ENCODE results near the gene RERGL. TPM values are rescaled to one million over a fixed set of nuclear protein-coding genes. Genes with fewer than 3 reads are reported as not detected.

Gene RERGL, protein sequence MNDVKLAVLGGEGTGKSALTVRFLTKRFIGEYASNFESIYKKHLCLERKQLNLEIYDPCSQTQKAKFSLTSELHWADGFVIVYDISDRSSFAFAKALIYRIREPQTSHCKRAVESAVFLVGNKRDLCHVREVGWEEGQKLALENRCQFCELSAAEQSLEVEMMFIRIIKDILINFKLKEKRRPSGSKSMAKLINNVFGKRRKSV
- total RNA-seq, result not detected in 2 replicates

DNA sequence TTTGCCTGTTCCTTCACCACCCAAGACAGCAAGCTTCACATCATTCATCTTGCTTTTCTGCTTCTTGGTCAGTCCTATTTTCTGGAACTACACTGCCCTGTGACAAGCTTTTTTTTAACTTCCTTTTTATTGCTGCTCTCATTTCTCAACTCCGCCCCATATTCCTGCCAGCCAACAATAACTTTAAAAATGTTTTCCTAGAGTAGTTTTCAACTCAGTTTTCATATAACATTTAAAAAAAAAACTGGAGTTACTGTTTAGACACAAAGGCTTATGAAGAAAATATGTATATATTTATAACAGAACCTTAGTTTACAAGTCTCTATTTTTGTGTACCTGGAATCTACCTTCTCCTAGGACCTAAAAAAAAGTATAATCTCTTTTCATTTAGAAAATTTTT, at the start of gene RERGL:
Gene RERGL, minus strand, starts transcription at position 101 of the 400 bp plus-strand sequence. Its CDS starts 53 bp downstream, at position 48.
- no peaks in the 10 kb centered on the region for H3K36me3 Mint-ChIP-seq (ENCODE audit: low read depth)
- no peaks in the 10 kb centered on the region for H3K9me3 Mint-ChIP-seq
- H3K4me1 Mint-ChIP-seq, result no peaks in the 10 kb centered on the region
- DNase-seq, result no peak
- no peaks in the 10 kb centered on the region for H3K27me3 Mint-ChIP-seq
- intact Hi-C loops (cut with micrococcal nuclease), result no loop called here
- no peak within 1 kb of the TSS for H3K4me3 Mint-ChIP-seq
- no peak within 1 kb of the TSS for H3K27ac Mint-ChIP-seq

DNA sequence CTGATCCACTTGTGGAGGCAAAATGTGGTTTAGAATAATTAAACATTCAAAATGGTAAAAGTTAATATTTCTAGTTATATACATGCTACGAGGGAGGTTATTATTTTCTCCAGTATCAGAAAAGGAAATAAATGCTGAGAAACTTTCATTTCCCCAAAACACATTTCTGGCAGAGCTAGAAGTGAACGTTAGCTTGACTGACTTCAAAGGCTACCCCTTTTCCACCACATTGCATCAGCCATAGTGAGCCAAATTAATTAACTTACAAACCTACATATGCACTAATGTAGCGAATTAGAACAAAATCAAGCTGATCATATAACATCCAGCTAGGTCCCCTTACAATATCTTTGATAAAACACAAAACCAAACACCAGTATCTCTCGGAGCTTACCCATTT, 49.3 kb upstream of the RERGL start:
- H3K4me1 Mint-ChIP-seq, result no peaks in the 10 kb centered on the region
- H3K4me3 Mint-ChIP-seq, result no peak overlapping the region
- no peaks in the 10 kb centered on the region for H3K9me3 Mint-ChIP-seq
- no peak for DNase-seq
- no peak overlapping the region for H3K27ac Mint-ChIP-seq
- no peaks in the 10 kb centered on the region for H3K36me3 Mint-ChIP-seq (ENCODE audit: low read depth)
- no peaks in the 10 kb centered on the region for H3K27me3 Mint-ChIP-seq
- intact Hi-C loops (cut with micrococcal nuclease), result no loop called here

DNA sequence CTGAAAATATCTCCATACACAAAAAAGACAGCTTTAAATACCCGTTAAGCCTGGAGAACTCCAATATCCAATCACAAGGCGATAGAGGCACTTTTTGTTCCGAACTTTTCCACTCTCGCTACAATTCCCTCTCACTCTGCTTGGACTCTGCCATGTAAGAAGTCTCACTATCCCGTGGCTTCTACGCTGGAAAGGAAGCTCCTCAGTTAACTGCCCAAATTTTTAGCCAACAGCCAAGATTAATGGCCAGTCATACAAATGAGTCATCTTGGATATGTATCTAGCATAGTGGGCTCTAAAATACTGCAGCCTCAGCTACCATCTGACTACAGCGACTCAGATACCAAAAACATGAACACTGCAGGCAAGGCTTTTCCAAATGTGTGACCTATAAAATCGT, 45.5 kb upstream of the RERGL start:
- H3K27ac Mint-ChIP-seq, result no peak overlapping the region
- no peaks in the 10 kb centered on the region for H3K27me3 Mint-ChIP-seq
- no peaks in the 10 kb centered on the region for H3K4me1 Mint-ChIP-seq
- no peaks in the 10 kb centered on the region for H3K36me3 Mint-ChIP-seq (ENCODE audit: low read depth)
- DNase-seq, result no peak
- no peak overlapping the region for H3K4me3 Mint-ChIP-seq
- no peaks in the 10 kb centered on the region for H3K9me3 Mint-ChIP-seq
- intact Hi-C loops (cut with micrococcal nuclease), result no loop called here

DNA sequence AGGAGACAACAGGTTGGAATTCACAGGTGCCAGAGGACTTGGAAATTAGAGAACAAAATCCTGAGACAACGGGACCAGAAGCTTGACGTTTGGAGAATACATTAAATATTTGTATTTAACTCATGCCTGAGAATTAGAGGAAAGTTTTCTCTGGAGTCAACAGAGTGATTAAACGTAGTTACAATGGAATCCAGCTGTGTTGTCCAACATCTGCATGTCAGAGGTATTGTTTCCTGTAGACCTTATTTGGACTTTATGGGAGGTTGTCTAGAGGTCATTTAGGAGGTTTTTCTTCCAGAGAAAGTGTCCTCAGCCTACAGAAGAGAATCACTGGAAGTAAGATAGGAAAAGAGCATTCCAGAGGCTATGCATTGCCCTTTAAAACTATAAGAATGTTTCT, 45.1 kb upstream of the RERGL start:
- no peaks in the 10 kb centered on the region for H3K4me1 Mint-ChIP-seq
- intact Hi-C loops (cut with micrococcal nuclease), result no loop called here
- no peaks in the 10 kb centered on the region for H3K27me3 Mint-ChIP-seq
- no peak overlapping the region for H3K27ac Mint-ChIP-seq
- DNase-seq, result no peak
- H3K36me3 Mint-ChIP-seq (ENCODE audit: low read depth), result no peaks in the 10 kb centered on the region
- no peak overlapping the region for H3K4me3 Mint-ChIP-seq
- H3K9me3 Mint-ChIP-seq, result no peaks in the 10 kb centered on the region

DNA sequence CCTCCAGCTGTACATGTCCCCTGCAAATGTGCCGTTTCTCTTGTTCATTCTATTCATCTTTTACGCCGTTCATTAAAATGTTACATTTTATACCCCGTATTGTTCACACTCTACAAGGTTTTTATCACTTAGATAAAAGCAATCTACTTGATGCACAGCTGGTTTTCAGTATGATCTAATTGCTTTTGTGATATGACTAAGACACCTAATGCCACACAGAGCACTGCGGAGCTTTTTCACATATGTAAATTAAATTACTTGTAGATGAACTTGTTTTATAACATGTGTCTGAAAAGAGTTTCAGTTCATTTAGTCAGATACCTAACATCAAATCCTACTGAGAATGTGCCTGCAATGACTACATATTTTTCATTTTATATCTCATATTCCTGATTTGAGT, 40.9 kb upstream of the RERGL start:
- H3K4me3 Mint-ChIP-seq, result no peak overlapping the region
- no peaks in the 10 kb centered on the region for H3K4me1 Mint-ChIP-seq
- peaks cover 10% of the 10 kb centered on the region for H3K9me3 Mint-ChIP-seq
- H3K36me3 Mint-ChIP-seq (ENCODE audit: low read depth), result no peaks in the 10 kb centered on the region
- intact Hi-C loops (cut with micrococcal nuclease), result no loop called here
- no peak overlapping the region for H3K27ac Mint-ChIP-seq
- H3K27me3 Mint-ChIP-seq, result no peaks in the 10 kb centered on the region
- no peak for DNase-seq

DNA sequence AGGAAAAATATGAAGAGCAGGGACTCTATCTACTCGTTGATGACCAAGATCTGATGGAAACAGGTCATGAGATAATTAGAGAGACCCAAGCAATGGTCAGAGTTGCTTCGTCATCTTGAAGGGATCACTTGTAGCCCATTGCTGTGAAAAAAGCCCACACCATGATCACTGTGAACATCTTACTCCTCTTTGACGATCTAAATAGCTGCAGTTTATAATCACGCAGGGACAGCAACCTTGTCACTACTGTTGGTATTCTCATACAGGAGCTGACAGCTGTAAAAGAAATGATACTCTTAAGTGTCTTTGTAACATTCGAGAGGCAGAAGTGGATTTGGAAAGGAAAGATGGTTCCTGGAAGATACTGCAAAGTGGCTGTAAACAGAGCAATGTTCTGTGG, 33.7 kb upstream of the RERGL start:
- intact Hi-C loops (cut with micrococcal nuclease), result no loop called here
- H3K27ac Mint-ChIP-seq, result no peak overlapping the region
- H3K36me3 Mint-ChIP-seq (ENCODE audit: low read depth), result no peaks in the 10 kb centered on the region
- H3K27me3 Mint-ChIP-seq, result no peaks in the 10 kb centered on the region
- no peak overlapping the region for H3K4me3 Mint-ChIP-seq
- no peak for DNase-seq
- peaks cover 10% of the 10 kb centered on the region for H3K9me3 Mint-ChIP-seq
- no peaks in the 10 kb centered on the region for H3K4me1 Mint-ChIP-seq

DNA sequence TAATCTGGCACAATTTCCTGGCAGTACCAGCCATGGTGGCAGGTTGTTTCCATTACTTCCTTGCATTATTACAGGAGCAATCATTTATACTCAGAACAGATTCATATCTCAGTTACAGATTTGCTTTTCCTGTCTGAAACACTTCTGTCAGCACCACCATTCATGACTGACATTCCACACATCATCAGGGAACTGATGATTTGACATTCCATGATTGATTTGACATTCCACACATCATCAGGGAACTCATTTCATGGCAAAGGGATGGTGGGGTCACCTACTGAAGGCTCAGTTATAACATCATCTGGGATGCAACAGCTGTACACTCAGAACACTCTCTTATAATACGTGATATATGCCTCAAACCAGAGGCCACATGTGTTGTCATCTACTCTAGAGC, 30.9 kb upstream of the RERGL start:
- no peak for DNase-seq
- H3K9me3 Mint-ChIP-seq, result no peaks in the 10 kb centered on the region
- no peak overlapping the region for H3K4me3 Mint-ChIP-seq
- no peaks in the 10 kb centered on the region for H3K4me1 Mint-ChIP-seq
- no peak overlapping the region for H3K27ac Mint-ChIP-seq
- no peaks in the 10 kb centered on the region for H3K36me3 Mint-ChIP-seq (ENCODE audit: low read depth)
- H3K27me3 Mint-ChIP-seq, result no peaks in the 10 kb centered on the region
- intact Hi-C loops (cut with micrococcal nuclease), result no loop called here

DNA sequence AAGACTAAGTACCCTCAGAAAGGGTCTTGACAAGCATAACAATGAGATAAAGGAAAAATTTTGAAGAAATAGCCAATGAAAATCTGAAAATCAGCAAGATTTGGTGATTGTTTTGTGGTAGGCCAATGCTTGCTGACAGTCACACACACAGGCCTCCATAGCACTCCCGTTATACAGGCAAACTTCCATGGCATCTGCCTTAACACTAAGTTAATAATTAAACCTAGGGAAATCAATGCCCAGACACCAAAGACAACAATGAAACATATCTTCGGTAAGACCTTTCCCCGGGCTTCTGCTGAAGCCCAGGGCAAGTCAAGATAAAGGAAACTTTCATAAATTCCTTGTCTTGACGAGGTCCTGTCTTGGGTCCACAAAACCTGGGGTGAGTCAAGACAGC, 18.6 kb upstream of the RERGL start:
- Mint-ChIP-seq H3K36me3 (ENCODE audit: low read depth) (no peaks in the 10 kb centered on the region), H3K4me1 (no peaks in the 10 kb centered on the region), H3K9me3 (peaks cover 4% of the 10 kb centered on the region), H3K4me3 (no peak overlapping the region), H3K27me3 (no peaks in the 10 kb centered on the region), H3K27ac (no peak overlapping the region)
- intact Hi-C loops (cut with micrococcal nuclease), result no loop called here
- no peak for DNase-seq

DNA sequence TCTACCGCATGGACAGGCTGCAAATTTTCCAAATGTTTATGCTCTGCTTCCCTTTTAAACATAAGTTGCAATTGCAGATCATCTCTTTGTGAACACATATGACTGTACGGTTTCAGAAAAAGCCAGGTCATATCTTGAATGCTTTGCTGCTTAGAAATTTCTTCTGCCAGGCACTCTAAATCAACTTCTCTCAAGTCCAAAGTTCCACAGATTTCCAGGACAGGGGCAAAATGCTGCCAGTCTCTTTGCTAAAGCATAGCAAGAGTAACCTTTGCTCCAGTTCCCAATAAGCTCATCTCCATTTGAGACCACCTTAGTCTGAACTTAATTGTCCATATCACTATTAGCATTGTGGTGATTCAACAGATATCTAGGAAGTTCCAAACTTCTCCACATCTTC, 13.6 kb upstream of the RERGL start:
- intact Hi-C loops (cut with micrococcal nuclease), result no loop called here
- peaks cover 7% of the 10 kb centered on the region for H3K9me3 Mint-ChIP-seq
- H3K36me3 Mint-ChIP-seq (ENCODE audit: low read depth), result no peaks in the 10 kb centered on the region
- H3K27me3 Mint-ChIP-seq, result no peaks in the 10 kb centered on the region
- no peaks in the 10 kb centered on the region for H3K4me1 Mint-ChIP-seq
- no peak for DNase-seq
- no peak overlapping the region for H3K4me3 Mint-ChIP-seq
- H3K27ac Mint-ChIP-seq, result no peak overlapping the region

DNA sequence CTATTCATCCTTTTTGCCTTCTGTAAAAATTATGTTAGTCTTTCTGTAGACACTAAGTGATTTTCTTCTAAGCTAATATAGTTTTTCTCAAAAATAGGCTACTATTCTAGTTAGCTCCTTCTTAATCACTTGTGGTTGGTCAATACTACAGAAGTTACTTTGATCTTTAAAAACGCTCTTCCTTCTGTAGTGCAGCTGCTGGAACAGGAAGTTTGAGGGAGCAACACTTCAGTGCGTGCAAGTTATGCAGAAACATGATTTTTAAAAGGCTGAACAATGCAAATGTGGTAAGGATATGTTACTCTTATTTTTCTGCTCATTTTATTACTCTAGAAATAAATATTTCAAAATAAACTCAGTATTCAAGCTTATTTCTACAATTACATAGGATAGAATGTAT, 11.1 kb upstream of the RERGL start:
- peaks cover 7% of the 10 kb centered on the region for H3K9me3 Mint-ChIP-seq
- intact Hi-C loops (cut with micrococcal nuclease), result no loop called here
- no peak for DNase-seq
- no peak overlapping the region for H3K27ac Mint-ChIP-seq
- H3K4me3 Mint-ChIP-seq, result no peak overlapping the region
- H3K36me3 Mint-ChIP-seq (ENCODE audit: low read depth), result no peaks in the 10 kb centered on the region
- H3K4me1 Mint-ChIP-seq, result no peaks in the 10 kb centered on the region
- H3K27me3 Mint-ChIP-seq, result no peaks in the 10 kb centered on the region

DNA sequence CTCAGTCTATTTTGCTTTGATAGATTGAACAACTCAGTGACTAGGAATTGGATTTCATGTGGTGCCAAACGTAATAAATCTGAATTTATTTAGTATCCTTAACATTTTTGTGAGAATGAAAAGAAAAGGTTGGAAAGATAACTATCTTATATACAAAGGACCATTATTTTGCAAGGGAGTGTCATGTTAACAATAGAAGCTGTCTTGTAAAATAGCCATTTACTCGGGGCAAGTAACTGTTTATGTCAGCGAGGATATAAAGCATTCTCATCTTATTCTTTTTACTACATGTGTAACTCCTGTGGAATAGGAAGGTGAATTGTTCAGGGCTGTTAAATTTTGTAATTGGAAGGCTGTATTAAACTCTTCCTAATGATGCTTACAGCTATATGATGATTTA, 5.9 kb downstream of the RERGL start:
- DNase-seq, result no peak
- no peak overlapping the region for H3K27ac Mint-ChIP-seq
- H3K4me1 Mint-ChIP-seq, result no peaks in the 10 kb centered on the region
- H3K36me3 Mint-ChIP-seq (ENCODE audit: low read depth), result no peaks in the 10 kb centered on the region
- no peaks in the 10 kb centered on the region for H3K9me3 Mint-ChIP-seq
- no peak overlapping the region for H3K4me3 Mint-ChIP-seq
- no peaks in the 10 kb centered on the region for H3K27me3 Mint-ChIP-seq
- intact Hi-C loops (cut with micrococcal nuclease), result no loop called here

DNA sequence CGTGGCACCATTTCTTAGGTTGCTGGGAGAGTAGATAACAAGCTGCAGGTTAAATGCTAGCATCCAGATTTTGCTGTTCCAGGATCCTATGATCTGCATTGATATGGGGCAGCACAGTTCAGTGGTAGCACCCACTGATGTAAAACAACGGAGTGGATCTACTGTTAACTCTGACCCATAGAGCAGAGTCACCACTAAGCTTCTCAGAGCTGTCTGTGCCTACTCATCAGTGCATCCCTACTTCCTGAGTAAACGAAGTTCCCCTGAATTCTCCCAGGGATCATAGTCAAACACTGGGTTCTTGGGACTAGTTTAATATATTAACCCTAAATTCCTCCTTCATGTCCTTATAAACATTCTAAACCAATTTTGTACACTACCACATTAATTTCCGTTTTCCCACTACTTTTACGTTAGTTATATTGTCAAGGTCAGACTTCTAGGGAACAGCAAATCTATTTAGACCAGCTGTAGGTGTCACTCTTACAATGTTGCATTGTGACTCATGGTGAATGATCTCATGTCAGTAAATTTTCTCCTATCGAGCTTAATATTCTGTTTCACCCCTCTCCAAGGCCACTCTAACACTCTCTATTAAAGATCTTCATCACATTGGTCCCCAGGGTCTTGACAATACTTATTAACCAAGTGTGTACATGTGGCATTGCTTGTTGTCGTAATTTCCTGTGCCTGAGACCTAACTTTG, 10.3 kb downstream of the RERGL start:
- intact Hi-C loops (cut with micrococcal nuclease), result no loop called here
- Mint-ChIP-seq H3K27ac (no peak overlapping the region), H3K9me3 (no peaks in the 10 kb centered on the region), H3K4me1 (no peaks in the 10 kb centered on the region), H3K4me3 (no peak overlapping the region), H3K36me3 (ENCODE audit: low read depth) (no peaks in the 10 kb centered on the region), H3K27me3 (no peaks in the 10 kb centered on the region)
- DNase-seq, result no peak

DNA sequence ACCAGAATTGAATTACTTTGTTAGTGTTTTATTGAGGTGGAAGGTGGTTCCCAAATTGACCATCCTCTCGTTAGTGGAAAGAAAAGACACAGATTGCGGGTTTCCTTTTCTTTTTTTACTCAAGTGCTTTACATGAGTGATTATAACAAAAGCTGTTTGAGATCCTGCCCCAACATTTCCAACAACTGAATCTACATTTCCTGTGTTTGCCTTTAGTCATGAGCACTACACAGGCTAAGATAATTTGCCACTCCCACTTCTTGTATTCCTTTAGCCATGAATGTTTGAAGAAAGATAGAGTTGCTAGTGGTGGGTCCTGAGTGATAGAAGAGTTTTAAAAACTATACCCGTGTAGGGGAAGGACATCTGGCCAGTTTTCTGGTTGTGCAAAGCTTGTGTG, 16.0 kb downstream of the RERGL start:
- peaks cover 3% of the 10 kb centered on the region for H3K9me3 Mint-ChIP-seq
- intact Hi-C loops (cut with micrococcal nuclease), result no loop called here
- no peaks in the 10 kb centered on the region for H3K4me1 Mint-ChIP-seq
- no peak for DNase-seq
- no peak overlapping the region for H3K4me3 Mint-ChIP-seq
- no peak overlapping the region for H3K27ac Mint-ChIP-seq
- no peaks in the 10 kb centered on the region for H3K27me3 Mint-ChIP-seq
- no peaks in the 10 kb centered on the region for H3K36me3 Mint-ChIP-seq (ENCODE audit: low read depth)

DNA sequence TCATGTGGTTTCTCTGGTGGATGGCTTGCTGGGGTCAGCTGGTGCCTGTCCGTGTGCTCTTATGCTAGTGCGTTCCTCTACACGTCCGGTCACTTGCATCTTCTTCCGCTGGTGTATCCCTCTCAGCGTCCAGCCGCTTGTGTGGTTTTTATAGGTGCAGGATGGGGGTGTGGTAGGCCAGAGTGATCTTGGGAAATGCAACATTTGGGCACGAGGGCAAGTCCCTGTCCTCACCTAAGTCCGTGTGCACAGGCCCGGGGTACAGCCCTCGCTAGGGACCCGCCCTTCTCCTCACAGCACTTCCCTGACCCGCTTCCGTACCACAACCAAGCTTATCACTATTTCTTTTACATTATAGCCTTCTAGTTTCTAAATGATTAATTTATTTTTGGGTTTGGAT, 17.3 kb downstream of the RERGL start:
- Mint-ChIP-seq H3K4me1 (no peaks in the 10 kb centered on the region), H3K4me3 (no peak overlapping the region), H3K36me3 (ENCODE audit: low read depth) (no peaks in the 10 kb centered on the region), H3K27ac (no peak overlapping the region), H3K9me3 (peaks cover 3% of the 10 kb centered on the region), H3K27me3 (no peaks in the 10 kb centered on the region)
- intact Hi-C loops (cut with micrococcal nuclease), result no loop called here
- DNase-seq, result no peak

DNA sequence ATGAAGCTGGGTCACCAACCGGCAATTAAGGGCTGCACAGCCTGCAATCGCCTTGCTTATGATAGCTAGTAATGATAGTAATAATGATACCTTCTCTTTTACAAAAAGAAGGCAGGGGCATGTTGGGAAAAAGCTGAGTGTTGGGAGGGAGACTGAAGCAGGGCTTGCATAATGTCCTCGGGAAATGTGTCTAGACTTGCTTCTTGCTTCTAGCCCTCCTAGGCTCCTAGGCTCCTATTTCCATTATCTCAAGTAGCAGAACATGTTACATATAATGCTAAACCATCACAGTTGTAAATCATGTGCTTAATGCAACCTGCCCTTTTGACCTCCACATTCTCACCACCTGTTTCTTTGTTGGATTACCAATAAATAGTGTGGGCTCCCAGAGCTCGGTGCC, 18.7 kb downstream of the RERGL start:
- Mint-ChIP-seq H3K9me3 (peaks cover 12% of the 10 kb centered on the region), H3K36me3 (ENCODE audit: low read depth) (no peaks in the 10 kb centered on the region), H3K4me3 (no peak overlapping the region), H3K27me3 (no peaks in the 10 kb centered on the region), H3K27ac (no peak overlapping the region), H3K4me1 (no peaks in the 10 kb centered on the region)
- no peak for DNase-seq
- intact Hi-C loops (cut with micrococcal nuclease), result no loop called here
